CD4-positive, alpha-beta T cell treated with Interleukin-4 for 1 hour (primary cell): ENCODE measurements around the gene TLL1.

Experiments used
- DNase-seq, 2 donors: peaks; one replicate each; pipeline ENCODE4 v3.0.0-alpha.2; 2020 to 2022

The TLL1 gene

DNA sequence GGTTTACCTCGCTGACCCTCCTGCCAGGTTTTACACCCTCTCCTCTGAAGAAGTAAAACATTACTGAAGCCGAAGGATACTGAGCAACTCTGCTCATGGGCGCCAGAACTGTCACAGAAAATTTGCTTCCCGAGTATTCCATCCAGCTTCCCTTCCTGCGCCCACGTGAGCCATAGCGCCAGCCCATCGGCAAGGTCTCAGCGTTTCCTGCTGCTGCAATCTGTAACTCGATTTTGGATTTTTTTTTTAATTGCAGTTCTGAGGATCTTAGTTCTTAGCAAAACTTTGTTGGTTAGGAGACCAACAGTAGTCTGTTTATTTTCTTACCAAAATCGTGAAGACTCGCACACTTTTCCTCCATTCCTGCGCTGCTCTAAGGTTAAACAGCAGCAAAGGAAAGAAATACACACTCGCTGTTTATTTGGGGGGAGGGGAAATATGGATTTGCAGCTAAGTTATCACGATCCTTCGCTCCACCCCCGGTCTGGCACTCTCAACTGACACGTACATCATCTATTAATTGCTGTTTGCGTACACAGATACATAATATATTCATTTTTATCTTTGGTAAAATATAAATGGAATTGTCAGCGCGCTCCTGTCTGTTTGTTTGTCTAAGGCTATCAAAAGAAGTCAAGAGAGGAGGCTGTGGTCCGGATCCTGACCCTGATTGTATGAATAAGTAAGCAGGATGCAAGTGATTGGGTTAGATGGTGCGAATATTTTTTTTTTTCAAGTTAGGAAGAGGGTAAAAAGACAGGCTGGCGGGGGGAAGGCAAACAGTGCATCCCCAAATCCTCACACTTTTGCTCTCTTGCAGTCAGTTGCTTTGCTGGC lies at the start of gene TLL1:
TSS of gene TLL1 (plus strand) at position 777 of the 837 bp plus-strand sequence. CDS start 668 bp downstream, outside the sequence.
- DNase-seq = no peak

DNA sequence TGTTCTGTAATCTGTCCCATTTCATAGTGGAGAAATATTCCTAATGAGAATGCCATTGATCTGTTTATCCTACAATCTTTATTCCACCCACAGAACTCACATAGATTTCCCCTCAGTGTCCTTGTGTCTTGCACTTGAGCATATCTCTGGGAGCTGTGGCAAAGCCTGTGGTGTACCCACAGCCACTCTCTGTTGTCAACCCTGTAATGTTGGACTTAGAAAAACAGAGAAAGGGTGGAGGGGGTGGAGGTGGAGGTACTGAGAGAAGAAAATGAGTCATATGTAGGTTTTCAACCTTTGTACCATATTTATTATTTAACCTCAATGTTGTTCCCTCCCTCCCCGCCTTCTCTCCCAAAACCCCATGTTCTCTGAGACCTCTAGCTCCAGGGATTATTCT lies 46.9 kb upstream of the TLL1 start:
- no peak for DNase-seq

DNA sequence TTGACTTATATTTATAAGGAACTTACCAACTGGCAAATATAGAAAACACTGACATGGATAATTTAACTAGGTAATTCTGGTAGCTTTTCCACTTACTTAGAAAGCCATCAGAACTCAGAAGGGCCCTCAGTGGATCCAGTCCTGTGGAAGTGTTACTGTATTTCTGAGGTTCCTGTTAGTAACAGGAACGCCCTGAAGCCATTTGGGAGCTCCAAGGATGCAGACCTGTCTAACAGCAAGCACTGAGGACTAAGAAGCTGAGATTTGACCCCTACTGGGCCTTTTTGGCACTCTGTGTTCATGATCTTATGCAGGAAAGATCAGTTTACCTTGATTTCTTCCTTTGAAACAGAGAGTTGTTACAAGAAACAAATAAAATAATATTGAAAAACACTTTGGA lies 46.0 kb upstream of the TLL1 start:
- no peak for DNase-seq

GRCh38 chr4:165828928-165829327 lies 44.1 kb upstream of the TLL1 start:
- no peak for DNase-seq

GRCh38 chr4:165834116-165834515 lies 38.9 kb upstream of the TLL1 start:
- no peak for DNase-seq

DNA sequence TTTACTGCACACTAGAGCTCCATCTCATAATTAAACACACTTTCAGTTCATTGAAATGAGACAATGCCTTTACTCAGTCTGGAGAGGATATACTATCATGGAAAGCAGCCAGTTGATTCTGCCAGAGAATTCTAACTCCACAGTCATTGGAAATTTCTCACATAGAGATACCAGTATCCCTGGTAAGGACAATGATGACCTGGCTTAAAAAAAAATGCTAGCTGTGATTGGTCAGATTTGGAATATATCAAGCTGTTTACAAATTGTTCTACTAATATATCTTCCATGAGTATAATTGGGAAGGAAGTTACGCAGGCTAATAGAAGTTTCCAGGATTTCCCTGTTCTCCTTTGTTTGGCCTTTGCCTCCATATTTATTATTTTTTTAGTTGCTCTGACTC lies 34.5 kb upstream of the TLL1 start:
- no peak for DNase-seq

DNA sequence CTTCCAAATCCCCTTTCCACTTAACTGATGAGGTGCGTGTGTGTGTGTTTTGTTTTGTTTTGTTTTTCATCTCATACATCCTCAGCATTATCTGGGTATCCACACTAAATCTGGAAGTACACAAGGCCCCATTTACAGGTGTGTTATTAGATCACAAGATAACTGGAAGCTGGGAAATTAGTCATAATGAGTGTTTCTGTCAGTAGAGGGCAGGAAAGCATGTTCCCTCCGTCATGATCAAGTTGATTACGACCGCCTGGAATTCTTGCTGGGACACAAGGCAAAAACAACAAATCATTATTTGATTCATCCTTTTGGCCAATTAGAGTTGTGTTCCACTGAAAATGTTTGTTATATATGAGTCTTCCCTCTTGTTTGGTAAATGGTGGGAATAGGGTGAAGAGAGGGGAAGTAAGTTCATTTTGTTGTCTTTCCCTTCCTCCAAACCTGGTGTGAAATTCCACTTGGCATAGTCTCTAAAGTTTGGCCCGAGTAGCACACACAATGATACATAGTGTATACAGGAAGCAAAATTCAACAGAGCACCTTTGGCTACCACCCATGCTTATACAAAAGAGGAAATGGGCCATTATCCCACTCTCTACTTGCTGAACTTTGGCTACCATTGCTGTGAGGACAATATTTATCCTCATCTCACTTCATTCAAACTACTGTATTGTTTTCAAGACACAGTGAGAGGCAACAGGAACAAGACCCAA lies 33.3 kb upstream of the TLL1 start:
- DNase-seq = no peak

- DNase-seq = no peak
These were observed 30.4 kb upstream of the TLL1 start for GRCh38 chr4:165842684-165843083.

GRCh38 chr4:165844161-165844560 lies 28.9 kb upstream of the TLL1 start:
- DNase-seq = no peak

- no peak for DNase-seq
These were observed 21.8 kb upstream of the TLL1 start for GRCh38 chr4:165851256-165851655.

- DNase-seq = no peak
These were observed 17.8 kb upstream of the TLL1 start for GRCh38 chr4:165855191-165855590.

DNA sequence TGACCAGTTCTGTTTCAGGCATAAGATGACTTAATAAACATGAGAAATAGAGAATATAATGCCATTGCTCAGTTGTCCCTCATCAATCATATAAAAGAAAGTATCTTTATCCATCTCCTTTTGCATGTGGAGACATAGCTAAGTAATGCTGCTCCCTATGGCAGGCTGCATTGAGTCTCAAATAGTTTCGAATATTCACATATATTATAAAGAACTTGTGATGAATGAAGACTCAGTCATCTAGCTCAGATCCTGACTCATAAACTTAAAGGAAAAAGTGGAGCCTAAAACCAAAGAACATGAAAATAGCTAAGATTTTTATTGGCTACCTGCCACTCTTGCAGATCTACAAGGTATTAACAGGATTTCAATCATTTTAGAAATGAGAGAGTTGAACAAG lies 11.7 kb upstream of the TLL1 start:
- DNase-seq = no peak

- no peak for DNase-seq
These were observed 8.8 kb upstream of the TLL1 start for GRCh38 chr4:165864271-165864670.

DNA sequence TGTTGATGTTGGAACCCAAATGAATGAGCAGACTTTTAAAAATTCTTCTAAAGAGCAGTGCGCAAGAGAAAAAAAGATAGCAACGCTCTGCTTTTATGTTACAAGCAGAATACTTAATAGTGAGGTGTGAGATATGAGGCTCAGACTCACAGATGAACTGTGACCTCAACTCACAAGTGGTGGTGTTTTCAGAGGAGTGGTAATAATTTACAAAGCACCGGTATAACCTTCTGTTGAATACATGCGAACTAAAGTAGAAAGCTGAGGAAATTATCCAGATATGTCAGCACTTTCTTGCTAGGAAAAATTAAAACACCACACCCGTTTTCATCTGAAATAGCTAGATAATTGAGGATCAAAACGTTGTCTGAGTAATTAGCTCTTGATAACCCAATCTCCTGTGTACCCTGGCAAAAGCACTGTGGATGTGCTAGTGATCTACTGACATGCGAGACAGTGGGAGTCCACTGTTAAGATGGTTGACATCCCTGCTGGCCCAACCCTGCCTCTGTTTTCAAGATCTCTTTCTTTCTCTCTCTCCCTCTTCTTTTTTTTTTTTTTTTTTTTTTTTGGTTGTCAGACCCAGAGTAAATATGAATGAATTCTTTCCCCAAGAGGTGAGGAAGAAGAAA lies 6.9 kb upstream of the TLL1 start:
- no peak for DNase-seq

GRCh38 chr4:165867961-165868360 lies 5.1 kb upstream of the TLL1 start:
- DNase-seq = no peak

DNA sequence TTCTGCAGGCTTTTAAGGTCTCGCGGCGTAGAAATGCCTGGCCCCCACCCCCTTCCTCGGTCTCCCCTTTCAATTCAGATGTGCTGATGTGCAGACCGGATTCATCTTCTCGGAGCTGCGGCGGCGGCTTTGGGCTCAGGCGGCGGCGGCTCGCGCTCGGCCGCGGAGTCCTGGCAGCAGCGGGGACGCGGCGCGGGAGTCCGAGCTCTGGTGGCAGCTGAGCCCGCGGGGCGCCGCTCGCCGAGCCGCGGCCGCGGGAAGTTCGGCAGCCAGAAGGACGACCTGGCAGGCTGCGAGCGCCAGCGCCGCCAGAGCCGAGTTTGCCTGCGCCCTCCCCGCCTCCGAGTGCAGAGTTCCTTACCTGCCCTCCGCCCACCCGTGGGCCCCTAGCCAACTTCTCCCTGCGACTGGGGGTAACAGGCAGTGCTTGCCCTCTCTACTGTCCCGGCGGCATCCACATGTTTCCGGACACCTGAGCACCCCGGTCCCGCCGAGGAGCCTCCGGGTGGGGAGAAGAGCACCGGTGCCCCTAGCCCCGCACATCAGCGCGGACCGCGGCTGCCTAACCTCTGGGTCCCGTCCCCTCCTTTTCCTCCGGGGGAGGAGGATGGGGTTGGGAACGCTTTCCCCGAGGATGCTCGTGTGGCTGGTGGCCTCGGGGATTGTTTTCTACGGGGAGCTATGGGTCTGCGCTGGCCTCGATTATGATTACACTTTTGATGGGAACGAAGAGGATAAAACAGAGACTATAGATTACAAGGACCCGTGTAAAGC lies 448 bp downstream of the TLL1 start:
- DNase-seq = no peak

- DNase-seq = no peak
These were observed 1.2 kb downstream of the TLL1 start for GRCh38 chr4:165874072-165874790.

- DNase-seq = no peak
These were observed 1.8 kb downstream of the TLL1 start for GRCh38 chr4:165874791-165875371.

DNA sequence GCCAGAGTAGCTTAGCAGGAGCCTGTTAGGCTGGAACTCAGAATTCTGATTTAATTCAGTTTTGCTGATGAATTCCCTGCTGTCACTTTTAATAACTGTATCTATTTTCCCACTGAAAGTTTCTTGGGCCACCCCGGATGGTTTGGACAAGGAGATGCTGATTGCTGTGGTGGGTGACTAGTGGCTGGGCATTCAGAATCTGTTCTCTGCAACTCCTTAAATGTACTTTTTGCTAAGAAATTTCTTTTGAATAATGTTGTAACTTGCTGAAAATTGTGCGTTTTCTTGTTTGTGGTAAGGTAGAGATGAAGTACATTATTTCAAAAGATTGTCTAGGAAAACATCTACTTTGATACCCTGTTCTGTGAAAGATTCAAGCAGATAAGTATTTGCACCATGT lies 2.4 kb downstream of the TLL1 start:
- DNase-seq = no peak

GRCh38 chr4:165877286-165877685 lies 4.2 kb downstream of the TLL1 start:
- DNase-seq = no peak

GRCh38 chr4:165879641-165880040 lies 6.6 kb downstream of the TLL1 start:
- DNase-seq = no peak

- DNase-seq = no peak
These were observed 21.1 kb downstream of the TLL1 start for GRCh38 chr4:165894159-165894558.
